A549 treated with CpdA at 1 μM for 4 hours (cell line): ENCODE measurements around the gene CNOT4. TPM values are rescaled to one million over a fixed set of nuclear protein-coding genes. Genes with fewer than 3 reads are reported as not detected.

Experiments used
- total RNA-seq: library from RNA; stranded (reverse); fragments of 200-300 nt; extraction: Qiagen RNA extraction; gene quantifications from 5 replicates; pipeline ENCODE4 v1.2.3, GENCODE V29; 2022; ENCODE audit warnings: low read depth

The CNOT4 gene
- 10.8 to 12.1 TPM (median 11.5 TPM) in 5 replicates for total RNA-seq

DNA sequence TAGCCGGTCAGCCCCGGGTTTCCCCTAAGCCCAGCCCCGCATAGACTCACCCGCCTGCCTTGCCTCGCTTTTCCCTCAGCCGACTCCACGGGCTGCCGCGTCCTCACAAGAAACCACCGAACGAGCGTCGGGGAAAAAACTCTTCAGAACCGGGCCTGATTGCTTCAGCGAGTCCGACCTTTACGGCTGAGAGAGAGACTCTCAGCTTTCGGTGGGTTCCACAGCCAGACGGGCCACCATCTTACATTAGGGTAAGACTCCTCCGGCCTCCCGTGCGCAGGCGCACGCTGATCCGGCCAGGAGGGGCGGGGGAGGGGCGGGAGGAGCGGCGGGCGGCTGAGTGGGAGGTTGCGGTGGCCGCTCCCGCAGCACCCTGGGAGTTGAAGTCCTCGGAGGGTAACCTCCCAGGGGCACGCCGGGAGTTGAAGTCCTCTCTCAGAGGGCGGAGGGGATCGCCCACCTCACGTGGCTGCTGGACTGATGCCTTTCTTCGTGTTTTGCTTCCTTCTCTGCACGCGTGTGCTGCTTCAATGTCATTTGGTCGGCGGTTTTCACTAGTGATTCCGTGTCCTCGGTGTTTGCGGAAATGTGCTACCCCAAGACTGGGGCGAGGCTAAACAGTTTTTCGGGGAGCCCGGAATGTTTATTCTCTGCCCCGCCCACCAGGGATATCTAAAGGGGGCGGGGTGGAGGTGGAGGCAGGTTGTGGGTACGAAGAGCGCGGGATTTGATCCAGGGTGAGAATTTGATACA is at the start of gene CNOT4:
Gene CNOT4, minus strand, starts transcription at position 264 of the 753 bp plus-strand sequence. CDS start 71,771 bp downstream, outside the sequence.

DNA sequence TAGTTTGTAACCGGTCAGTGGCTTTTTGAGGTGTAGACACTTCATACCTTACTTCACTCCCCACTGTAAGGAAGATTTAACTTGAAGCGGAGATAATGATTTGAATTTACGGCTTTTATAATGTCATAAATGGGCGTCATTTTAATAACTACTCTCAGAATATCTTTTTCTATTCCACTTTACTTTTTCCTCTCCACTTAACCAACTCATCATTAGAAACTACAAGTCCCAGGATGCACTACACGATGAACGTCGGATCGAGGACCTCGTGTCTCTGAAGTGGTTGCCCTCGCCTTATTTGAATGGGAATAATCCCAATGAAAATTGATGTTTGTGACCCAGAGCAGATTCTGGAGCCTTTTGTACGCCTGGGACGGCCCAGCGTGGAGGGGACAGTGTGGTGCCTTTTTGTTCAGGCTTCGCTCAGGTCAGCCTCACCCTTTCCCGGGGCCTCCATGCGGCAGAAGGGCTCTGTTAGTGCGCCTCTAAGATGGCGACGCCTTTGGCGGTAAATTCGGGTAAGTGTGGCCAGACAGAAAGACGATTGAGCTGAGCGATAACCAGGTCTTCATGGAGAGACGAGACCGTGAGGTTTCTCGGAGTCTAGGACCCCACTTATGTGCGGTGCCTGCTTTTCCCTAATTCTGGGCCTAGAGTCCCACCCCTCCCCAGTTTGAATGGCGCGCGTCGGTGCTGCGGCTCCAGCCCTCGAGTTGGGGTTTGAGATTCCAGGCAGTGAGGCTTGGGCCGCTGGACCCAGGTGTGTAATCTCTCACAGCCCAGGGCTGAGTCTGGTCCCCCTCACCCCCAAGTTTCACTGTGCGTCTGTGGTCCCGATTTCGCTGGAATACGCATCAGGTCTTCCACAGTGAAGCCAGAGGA is 47.8 kb upstream of the CNOT4 start, which contains the start of gene NUP205:
Gene NUP205, plus strand, starts transcription at position 463 of the 882 bp plus-strand sequence. Its CDS starts 28 bp downstream, at position 491.

Other genes starting within 250 kb of the CNOT4 start
- gene NUP205, start 47.8 kb upstream of the CNOT4 start, total RNA-seq: 49.3 to 55.9 TPM (median 53.0 TPM) in 5 replicates
- 27.3 to 34.8 TPM (median 32.0 TPM) in 5 replicates for gene STMP1, start 152.4 kb upstream of the CNOT4 start, total RNA-seq
- gene SLC13A4, start 218.1 kb upstream of the CNOT4 start, total RNA-seq: not detected in 5 replicates
- 0.06 TPM in 1 of 5 replicates, not detected in the others for gene FAM180A, start 238.7 kb upstream of the CNOT4 start, total RNA-seq